CD4-positive, CD25-positive, alpha-beta regulatory T cell (primary cell): ENCODE data around the gene PJA1. TPM values are rescaled to one million over a fixed set of nuclear protein-coding genes. Genes with fewer than 3 reads are reported as not detected.

ENCODE experiments used
- ATAC-seq, 2 donors: fragments of 150-1000 bp; cut with Tn5 transposase; one replicate each; pipeline ENCODE4 v1.10.0; 2021; ENCODE audit warnings: low read depth in 2 of 2, moderate number of reproducible peaks in 2 of 2, moderate library complexity in 1 of 2
- DNase-seq, 3 donors: peaks; one replicate each; pipeline versions ENCODE4 v3.0.0 to v3.0.0-alpha.2; 2012 to 2022; ENCODE audit warnings: mixed read lengths in 1 of 3
- H3K27ac ChIP-seq: one replicate; pipeline ENCODE4 v1.7.0; 2013; ENCODE audit warnings: mild to moderate bottlenecking, low read length; ENCODE audit not compliant: insufficient read depth, poor library complexity, severe bottlenecking
- H3K27me3 ChIP-seq: one replicate; pipeline ENCODE4 v1.7.0; 2013; ENCODE audit warnings: low read length; ENCODE audit not compliant: control insufficient read depth, insufficient read depth
- H3K36me3 ChIP-seq: one replicate; pipeline ENCODE4 v1.7.0; 2013; ENCODE audit warnings: mild to moderate bottlenecking, low read length, moderate library complexity; ENCODE audit not compliant: control insufficient read depth, insufficient read depth
- H3K4me1 ChIP-seq: 2 replicates; pipeline ENCODE4 v1.7.0; 2013; ENCODE audit warnings: mild to moderate bottlenecking, low read length; ENCODE audit not compliant: insufficient read depth, control insufficient read depth, poor library complexity, severe bottlenecking
- H3K4me3 ChIP-seq: one replicate; pipeline ENCODE4 v1.7.0; 2013; ENCODE audit warnings: low read depth, mild to moderate bottlenecking, low read length, moderate library complexity
- H3K9me3 ChIP-seq, 2 experiments: 1 replicate in 1 of 2; 2 replicates in 1 of 2; pipeline ENCODE4 v1.7.0; 2013; ENCODE audit warnings: low read length in 2 of 2, mild to moderate bottlenecking in 1 of 2, moderate library complexity in 1 of 2; ENCODE audit not compliant: control insufficient read depth in 2 of 2
- H3K27ac Mint-ChIP-seq, 3 donors: one replicate each; pipeline ENCODE4 v1.8.0; 2020 to 2022; ENCODE audit warnings: mild to moderate bottlenecking in 3 of 3, mixed read lengths in 3 of 3, moderate library complexity in 2 of 3
- H3K27me3 Mint-ChIP-seq: one replicate; pipeline ENCODE4 v1.8.0; 2022; ENCODE audit warnings: mild to moderate bottlenecking, mixed read lengths
- H3K36me3 Mint-ChIP-seq: one replicate; pipeline ENCODE4 v1.8.0; 2020; ENCODE audit warnings: mixed read lengths
- H3K4me1 Mint-ChIP-seq, 4 donors: one replicate each; pipeline ENCODE4 v1.8.0; 2020 to 2022; ENCODE audit warnings: mixed read lengths in 4 of 4, mild to moderate bottlenecking in 1 of 4
- H3K4me3 Mint-ChIP-seq, 4 donors: one replicate each; pipeline ENCODE4 v1.8.0; 2020 to 2022; ENCODE audit warnings: mild to moderate bottlenecking in 4 of 4, mixed read lengths in 4 of 4, moderate library complexity in 3 of 4
- H3K9me3 Mint-ChIP-seq, 7 donors: one replicate each; pipeline ENCODE4 v1.8.0; 2020 to 2022; ENCODE audit warnings: mixed read lengths in 7 of 7, mild to moderate bottlenecking in 3 of 7, moderate library complexity in 2 of 7
- polyA plus RNA-seq, 4 donors: library from polyadenylated mRNA; unstranded; fragments of 300-500 nt; fragmentation: Illumina TruSeq; gene quantifications; one replicate each; pipeline ENCODE4 v1.2.3, GENCODE V29; 2021
- total RNA-seq: library from RNA; stranded (reverse); gene quantifications from one replicate; pipeline ENCODE4 v1.2.3, GENCODE V29; 2022

PJA1 gene
- total and polyA plus RNA-seq, 5 donors from 2014 or later, result 20.2 to 49.0 (median 37.0) TPM

DNA sequence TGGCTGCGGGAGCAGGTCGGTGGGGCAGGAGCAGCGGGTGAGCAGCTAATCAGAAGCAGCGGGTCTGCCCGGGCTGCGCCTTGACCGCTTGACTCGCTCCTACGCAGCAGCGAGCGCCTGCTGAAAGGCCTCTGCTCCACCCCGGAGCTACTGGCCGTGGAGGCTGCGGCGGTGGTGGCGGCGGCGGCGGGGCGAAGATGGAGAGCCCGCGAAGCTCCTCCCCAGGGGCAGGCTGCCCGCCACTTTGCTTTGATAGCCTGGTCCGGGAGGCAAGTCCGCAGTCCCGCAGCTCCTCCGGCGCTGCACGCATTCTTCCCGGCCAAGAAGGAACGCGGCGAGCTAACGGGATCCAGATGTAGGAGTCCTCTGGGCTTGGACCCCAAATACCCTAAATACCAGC, 36.7 kb downstream of the PJA1 start:
- no peaks in the 10 kb centered on the region for H3K36me3 Mint-ChIP-seq
- H3K27me3 ChIP-seq, result no peaks in the 10 kb centered on the region
- H3K4me1 Mint-ChIP-seq, result peaks cover 0 to 2% (median 0%) of the 10 kb centered on the region in 4 donors
- no peak overlapping the region for H3K4me3 ChIP-seq
- H3K9me3 ChIP-seq, result no peaks in the 10 kb centered on the region
- H3K27me3 Mint-ChIP-seq, result peaks cover 22% of the 10 kb centered on the region
- no peak overlapping the region for H3K27ac Mint-ChIP-seq
- no peaks in the 10 kb centered on the region for H3K36me3 ChIP-seq
- DNase-seq, result no peak
- no peak overlapping the region for H3K27ac ChIP-seq
- H3K4me3 Mint-ChIP-seq, result no peak overlapping the region
- H3K9me3 Mint-ChIP-seq, result no peaks in the 10 kb centered on the region
- ATAC-seq, result no peak
- H3K4me1 ChIP-seq, result no peaks in the 10 kb centered on the region

DNA sequence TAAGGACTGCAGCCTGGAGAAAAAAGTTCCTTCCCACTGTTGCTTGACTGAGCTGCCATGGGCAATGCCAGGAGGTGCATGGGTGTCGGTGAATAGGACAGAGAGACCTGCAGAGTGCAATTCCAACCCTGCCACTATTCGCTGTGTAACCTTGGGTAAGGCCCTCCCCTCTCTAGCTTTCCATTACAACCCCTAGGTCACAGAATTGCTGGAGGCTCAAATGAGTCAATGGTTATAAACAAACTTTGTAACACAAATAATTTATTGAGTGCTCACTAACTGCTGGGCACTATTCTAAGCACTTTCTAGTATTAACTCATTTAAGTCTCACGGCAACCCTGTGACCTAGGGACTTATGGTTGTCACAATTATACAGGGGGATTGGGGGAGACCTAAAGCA, 37.8 kb downstream of the PJA1 start:
- DNase-seq, result no peak
- Mint-ChIP-seq H3K27me3 (peaks cover 18% of the 10 kb centered on the region), H3K9me3 (no peaks in the 10 kb centered on the region), H3K4me1 (peaks cover 0 to 2% (median 0%) of the 10 kb centered on the region in 4 donors), H3K27ac (no peak overlapping the region), H3K4me3 (no peak overlapping the region), H3K36me3 (no peaks in the 10 kb centered on the region)
- H3K27ac ChIP-seq, result no peak overlapping the region
- no peak for ATAC-seq
- no peak overlapping the region for H3K4me3 ChIP-seq
- no peaks in the 10 kb centered on the region for H3K4me1 ChIP-seq
- no peaks in the 10 kb centered on the region for H3K9me3 ChIP-seq
- H3K27me3 ChIP-seq, result no peaks in the 10 kb centered on the region
- no peaks in the 10 kb centered on the region for H3K36me3 ChIP-seq

DNA sequence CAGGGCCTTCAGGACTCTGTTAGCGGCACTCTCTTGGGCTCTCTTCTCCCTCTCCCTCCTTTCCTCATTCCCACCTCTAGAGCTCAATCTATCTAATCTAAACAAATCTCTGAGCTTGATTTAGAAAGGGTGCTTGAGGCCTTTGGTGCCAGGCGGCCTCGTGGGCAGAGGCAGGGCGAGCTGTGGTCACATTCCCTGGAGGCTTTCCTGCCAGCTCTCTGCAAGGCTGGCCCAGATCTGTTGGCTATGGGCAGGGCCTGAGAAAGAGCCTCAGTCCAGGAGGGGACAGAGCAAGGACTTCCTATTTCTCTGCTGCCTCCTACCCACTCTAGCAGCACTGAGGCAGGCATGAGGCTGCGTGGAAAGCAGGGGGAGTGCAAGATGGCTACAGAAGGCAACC, 38.6 kb downstream of the PJA1 start:
- no peak overlapping the region for H3K27ac Mint-ChIP-seq
- H3K36me3 ChIP-seq, result no peaks in the 10 kb centered on the region
- no peak for ATAC-seq

DNA sequence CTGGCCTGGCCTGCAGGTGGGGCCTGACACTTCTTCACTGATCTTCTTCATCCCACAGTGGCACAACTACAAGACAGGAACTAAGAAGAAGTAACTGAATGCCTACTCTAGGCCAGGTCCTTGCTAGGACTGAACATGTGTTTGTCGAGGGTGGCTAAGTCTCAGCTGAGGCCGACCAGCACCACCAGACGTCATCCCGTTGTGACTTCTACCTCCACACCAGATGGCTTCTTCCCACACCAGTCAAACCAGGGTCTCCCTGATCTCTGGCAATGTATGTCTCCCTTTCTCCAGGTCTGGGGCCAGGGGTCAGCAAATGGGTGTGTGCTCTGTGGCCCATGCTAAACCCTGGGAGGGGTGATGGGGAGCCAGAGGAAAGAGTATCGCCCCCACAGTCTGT, 40.2 kb downstream of the PJA1 start:
- Histone ChIP-seq H3K36me3 (no peaks in the 10 kb centered on the region), H3K27me3 (no peaks in the 10 kb centered on the region), H3K27ac (no peak overlapping the region), H3K9me3 (no peaks in the 10 kb centered on the region), H3K4me1 (no peaks in the 10 kb centered on the region), H3K4me3 (no peak overlapping the region)
- H3K4me3 Mint-ChIP-seq, result no peak overlapping the region
- ATAC-seq, result no peak
- no peak for DNase-seq
- no peaks in the 10 kb centered on the region for H3K36me3 Mint-ChIP-seq
- H3K27ac Mint-ChIP-seq, result no peak overlapping the region
- no peaks in the 10 kb centered on the region for H3K9me3 Mint-ChIP-seq
- peaks cover 6% of the 10 kb centered on the region for H3K27me3 Mint-ChIP-seq
- peaks cover 0 to 2% (median 0%) of the 10 kb centered on the region in 4 donors for H3K4me1 Mint-ChIP-seq

More for the DNA sequence above, 38.6 kb downstream of the PJA1 start:
- H3K4me3 Mint-ChIP-seq, result no peak overlapping the region
- H3K9me3 Mint-ChIP-seq, result no peaks in the 10 kb centered on the region
- Histone ChIP-seq H3K9me3 (no peaks in the 10 kb centered on the region), H3K4me3 (no peak overlapping the region), H3K4me1 (no peaks in the 10 kb centered on the region), H3K27ac (no peak overlapping the region), H3K27me3 (no peaks in the 10 kb centered on the region)
- H3K27me3 Mint-ChIP-seq, result peaks cover 13% of the 10 kb centered on the region
- DNase-seq, result no peak
- no peaks in the 10 kb centered on the region for H3K36me3 Mint-ChIP-seq
- H3K4me1 Mint-ChIP-seq, result peaks cover 0 to 2% (median 0%) of the 10 kb centered on the region in 4 donors

DNA sequence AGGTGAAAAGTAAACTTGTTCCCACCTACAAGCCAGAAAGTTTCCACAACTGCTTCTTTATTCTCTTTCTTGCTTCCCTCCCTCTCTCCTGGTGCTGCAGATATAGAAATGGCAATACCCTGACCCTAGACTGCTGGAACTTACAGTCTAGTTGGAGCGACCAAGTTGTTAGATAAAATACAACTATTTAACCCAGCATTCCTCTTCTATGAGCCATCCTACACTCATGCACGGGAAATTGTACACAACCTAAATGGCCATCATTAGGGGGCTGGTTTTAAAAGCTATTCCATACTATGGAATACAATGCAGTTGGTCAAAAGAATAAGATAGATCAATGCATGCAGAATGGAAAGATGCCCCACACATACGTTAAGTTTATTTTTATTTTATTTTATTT, 41.1 kb downstream of the PJA1 start:
- H3K27ac Mint-ChIP-seq, result no peak overlapping the region
- no peaks in the 10 kb centered on the region for H3K27me3 ChIP-seq
- H3K4me1 ChIP-seq, result no peaks in the 10 kb centered on the region
- H3K27me3 Mint-ChIP-seq, result peaks cover 6% of the 10 kb centered on the region
- no peaks in the 10 kb centered on the region for H3K36me3 Mint-ChIP-seq
- H3K4me3 Mint-ChIP-seq, result no peak overlapping the region
- H3K27ac ChIP-seq, result no peak overlapping the region
- no peaks in the 10 kb centered on the region for H3K9me3 ChIP-seq
- DNase-seq (no peak), ATAC-seq (no peak)
- peaks cover 0 to 2% (median 0%) of the 10 kb centered on the region in 4 donors for H3K4me1 Mint-ChIP-seq
- no peak overlapping the region for H3K4me3 ChIP-seq
- no peaks in the 10 kb centered on the region for H3K36me3 ChIP-seq
- H3K9me3 Mint-ChIP-seq, result no peaks in the 10 kb centered on the region

DNA sequence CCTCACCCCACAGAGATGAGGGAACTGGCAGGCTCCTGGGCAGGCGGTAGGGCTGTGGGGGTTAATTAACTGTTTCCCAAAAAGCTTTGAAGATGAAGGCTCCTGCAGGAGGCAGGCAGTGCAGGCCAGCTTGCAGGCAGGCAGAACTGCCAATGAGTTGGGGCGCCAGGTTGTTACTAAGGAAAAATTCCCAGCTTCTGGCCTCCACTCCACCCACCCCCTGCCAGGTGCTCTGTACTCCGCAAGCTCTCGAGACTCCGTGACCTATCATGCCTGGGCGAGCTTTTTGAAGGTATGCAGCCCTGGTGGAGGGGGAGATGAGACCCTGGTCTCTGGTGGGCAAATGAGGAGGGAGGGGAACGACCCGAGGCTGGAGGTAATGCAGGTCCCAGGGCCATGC, 41.8 kb downstream of the PJA1 start:
- H3K27me3 ChIP-seq, result no peaks in the 10 kb centered on the region
- Mint-ChIP-seq H3K36me3 (no peaks in the 10 kb centered on the region), H3K27ac (no peak overlapping the region), H3K4me3 (no peak overlapping the region), H3K27me3 (peaks cover 6% of the 10 kb centered on the region), H3K9me3 (no peaks in the 10 kb centered on the region), H3K4me1 (peaks cover 0 to 2% (median 0%) of the 10 kb centered on the region in 4 donors)
- H3K36me3 ChIP-seq, result no peaks in the 10 kb centered on the region
- H3K9me3 ChIP-seq, result no peaks in the 10 kb centered on the region
- no peaks in the 10 kb centered on the region for H3K4me1 ChIP-seq
- no peak for DNase-seq
- ATAC-seq, result no peak
- H3K4me3 ChIP-seq, result no peak overlapping the region
- H3K27ac ChIP-seq, result no peak overlapping the region

DNA sequence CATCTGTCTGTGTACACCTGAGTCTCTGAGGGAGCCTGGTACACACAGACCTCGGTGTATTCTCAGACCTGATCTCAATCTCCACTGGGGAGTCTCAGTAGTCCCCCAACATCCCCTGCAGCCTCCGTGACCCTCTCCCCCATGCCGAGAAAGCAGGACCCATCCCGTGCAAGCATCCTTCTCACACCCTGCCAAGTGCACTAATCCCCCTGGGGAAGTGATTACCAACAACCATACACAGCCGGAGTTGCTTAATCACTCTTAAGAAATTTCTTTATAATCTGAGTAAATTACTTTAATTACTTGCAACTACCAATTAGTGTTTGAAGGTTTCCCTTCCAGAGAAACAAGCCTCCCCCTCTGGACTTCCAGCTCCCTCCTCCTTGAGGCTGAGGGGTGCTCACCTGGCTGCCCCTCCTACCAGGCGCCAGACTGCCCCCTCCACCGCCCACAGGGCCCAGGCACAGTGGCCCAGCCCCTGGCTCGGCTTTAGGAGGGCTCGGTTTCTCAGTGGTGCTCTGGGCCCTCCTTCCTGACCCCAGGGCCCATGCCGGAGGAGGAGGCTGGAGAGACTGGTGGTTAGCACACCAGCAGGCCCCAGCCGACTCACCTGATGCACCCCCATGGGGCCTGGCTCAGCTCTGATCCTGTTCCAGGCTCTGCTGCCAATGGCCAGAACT, 43.8 kb downstream of the PJA1 start:
- Mint-ChIP-seq H3K27me3 (no peaks in the 10 kb centered on the region), H3K4me3 (no peak overlapping the region), H3K27ac (no peak overlapping the region), H3K4me1 (no peaks in the 10 kb centered on the region), H3K9me3 (no peaks in the 10 kb centered on the region), H3K36me3 (no peaks in the 10 kb centered on the region)
- no peaks in the 10 kb centered on the region for H3K27me3 ChIP-seq
- H3K9me3 ChIP-seq, result no peaks in the 10 kb centered on the region
- no peaks in the 10 kb centered on the region for H3K4me1 ChIP-seq
- H3K27ac ChIP-seq, result no peak overlapping the region
- no peak for DNase-seq
- H3K36me3 ChIP-seq, result no peaks in the 10 kb centered on the region
- ATAC-seq, result no peak
- no peak overlapping the region for H3K4me3 ChIP-seq

DNA sequence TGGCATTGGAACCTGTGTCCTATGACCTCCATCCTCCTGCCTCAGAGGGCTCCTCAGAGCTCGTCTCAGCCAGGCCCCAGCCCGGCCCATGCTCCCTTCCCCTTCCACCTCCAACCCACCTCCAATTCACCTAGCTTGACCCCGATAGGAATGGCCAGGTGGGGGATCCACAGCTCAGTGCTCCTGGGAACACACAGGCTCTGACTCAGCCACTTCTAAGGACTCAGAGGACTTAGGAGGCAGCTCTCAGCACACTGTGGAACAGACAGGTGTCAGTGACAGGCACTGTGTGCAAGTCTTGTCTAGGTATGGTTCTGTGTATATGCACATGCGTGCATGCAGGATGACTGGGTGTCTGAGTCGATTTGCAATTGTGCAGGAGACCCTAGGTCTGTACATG, 44.8 kb downstream of the PJA1 start:
- no peaks in the 10 kb centered on the region for H3K4me1 ChIP-seq
- no peaks in the 10 kb centered on the region for H3K9me3 ChIP-seq
- H3K27ac Mint-ChIP-seq, result no peak overlapping the region
- DNase-seq, result no peak
- no peaks in the 10 kb centered on the region for H3K27me3 Mint-ChIP-seq
- H3K4me3 ChIP-seq, result no peak overlapping the region
- no peaks in the 10 kb centered on the region for H3K36me3 Mint-ChIP-seq
- no peaks in the 10 kb centered on the region for H3K36me3 ChIP-seq
- no peaks in the 10 kb centered on the region for H3K9me3 Mint-ChIP-seq
- no peaks in the 10 kb centered on the region for H3K27me3 ChIP-seq
- no peak for ATAC-seq
- H3K27ac ChIP-seq, result no peak overlapping the region
- H3K4me3 Mint-ChIP-seq, result no peak overlapping the region
- H3K4me1 Mint-ChIP-seq, result no peaks in the 10 kb centered on the region
